GM12878 (cell line): ENCODE data around the gene USP16. TPM values are rescaled to one million over a fixed set of nuclear protein-coding genes. Genes with fewer than 3 reads are reported as not detected.

Source experiments
- ATAC-seq: fragments of 200-7000 bp; cut with Tn5 transposase; 3 replicates; pipeline ENCODE4 v1.9.1; 2020; ENCODE audit warnings: mild to moderate bottlenecking, moderate library complexity
- BruUV-seq: library from RNA; stranded (reverse); fragments of 400-500 nt; replicated peaks from 2 replicates; lab custom pipeline; 2021; lab: Mats Ljungman, UMichigan
- CTCF ChIA-PET: fragments of 300-600 bp; sonication (Branson Sonifier 250); formaldehyde crosslinking; extraction: SDS; loops from one replicate; lab custom pipeline; 2021; ENCODE audit warnings: inconsistent platforms; lab: Yijun Ruan, JAX
- POLR2A ChIA-PET: fragments of 350-600 bp; formaldehyde crosslinking; extraction: SDS; loops from one replicate; lab custom pipeline; 2021; ENCODE audit warnings: inconsistent platforms; lab: Charles Lee
- RAD21 ChIA-PET: fragments of 300-600 bp; sonication (Branson Sonifier 250); formaldehyde crosslinking; loops from one replicate; lab custom pipeline; 2023; ENCODE audit warnings: antibody characterized with exemption; ENCODE audit not compliant: unreplicated experiment; lab: Charles Lee
- SMC1A ChIA-PET: fragments of 300-600 bp; sonication (Branson Sonifier 250); formaldehyde crosslinking; loops from one replicate; lab custom pipeline; 2023; ENCODE audit not compliant: unreplicated experiment, uncharacterized antibody; lab: Charles Lee
- DNase-seq: peaks from one replicate; pipeline ENCODE4 v3.0.0-alpha.2; 2011; ENCODE audit warnings: low read depth, low spot score
- FAIRE-seq: peaks from 3 replicates; lab custom pipeline; 2011; peaks lifted over from hg19 to GRCh38; lab: Jason Lieb, UNC
- H2AFZ ChIP-seq: 2 replicates; pipeline ENCODE4 v1.6.0; 2011; ENCODE audit warnings: low read depth, low read length, control low read depth; ENCODE audit not compliant: control insufficient read depth
- H3K27ac ChIP-seq: 2 replicates; pipeline ENCODE4 v1.5.1; 2011; ENCODE audit warnings: control low read depth; ENCODE audit not compliant: control insufficient read depth, insufficient read depth
- H3K27me3 ChIP-seq, 2 experiments: replicated peaks in 1 of 2; 2 replicates each; pipeline versions ENCODE4 v1.6.0 to v1.6.1; 2011; ENCODE audit warnings: low read length in 1 of 2; ENCODE audit not compliant: control insufficient read depth in 2 of 2, insufficient read depth in 2 of 2
- H3K36me3 ChIP-seq, 2 experiments: 2 replicates each; pipeline ENCODE4 v1.5.1; 2011; ENCODE audit warnings: low read length in 1 of 2; ENCODE audit not compliant: control insufficient read depth in 2 of 2, insufficient read depth in 2 of 2
- H3K4me1 ChIP-seq: 2 replicates; pipeline ENCODE4 v1.6.1; 2011; ENCODE audit warnings: mild to moderate bottlenecking, low read length, moderate library complexity, mixed read lengths; ENCODE audit not compliant: control insufficient read depth, insufficient read depth
- H3K4me2 ChIP-seq: 2 replicates; pipeline ENCODE4 v1.6.0; 2011; ENCODE audit warnings: control low read depth; ENCODE audit not compliant: control insufficient read depth, insufficient read depth
- H3K4me3 ChIP-seq: fragments of 200-600 bp; sonication (generic); 2 replicates; pipeline ENCODE4 v1.5.1; 2016
- H3K79me2 ChIP-seq: 2 replicates; pipeline ENCODE4 v1.6.0; 2011; ENCODE audit warnings: low read length; ENCODE audit not compliant: control insufficient read depth, insufficient read depth
- H3K9ac ChIP-seq: 2 replicates; pipeline ENCODE4 v1.8.0; 2011; ENCODE audit warnings: low read length, control low read depth, mixed read lengths; ENCODE audit not compliant: control insufficient read depth, insufficient read depth
- H3K9me3 ChIP-seq: replicated peaks from 3 replicates; pipeline ENCODE4 v1.5.1; 2011; ENCODE audit warnings: mild to moderate bottlenecking, low read length; ENCODE audit not compliant: control insufficient read depth, insufficient read depth
- H4K20me1 ChIP-seq: 2 replicates; pipeline ENCODE4 v1.6.0; 2011; ENCODE audit not compliant: control insufficient read depth, insufficient read depth
- BACH1 ChIP-seq: fragments of 450-650 bp; IDR thresholded peaks from 2 replicates; pipeline ENCODE4 v1.6.1; 2017; ENCODE audit warnings: mild to moderate bottlenecking, borderline replicate concordance
- ESRRA ChIP-seq: IDR thresholded peaks from 2 replicates; pipeline ENCODE4 v1.6.1; 2012; ENCODE audit warnings: mild to moderate bottlenecking, low read length, improper control_type of control experiment
- FOXM1 ChIP-seq: IDR thresholded peaks from 2 replicates; pipeline ENCODE4 v1.6.1; 2012; ENCODE audit warnings: low read depth, mild to moderate bottlenecking, inconsistent platforms, low read length, moderate library complexity
- HSF1 ChIP-seq: fragments of 150-350 bp; IDR thresholded peaks from 2 replicates; pipeline ENCODE4 v1.6.1; 2014; ENCODE audit warnings: mild to moderate bottlenecking, low read depth, low read length
- LARP7 ChIP-seq: fragments of 450-650 bp; IDR thresholded peaks from 2 replicates; pipeline ENCODE4 v1.6.1; 2017; ENCODE audit warnings: mild to moderate bottlenecking
- RFX5 ChIP-seq: IDR thresholded peaks from 2 replicates; pipeline ENCODE4 v1.6.1; 2011; ENCODE audit warnings: low read depth, low read length, improper control_type of control experiment
- STAT3 ChIP-seq: IDR thresholded peaks from 2 replicates; pipeline ENCODE4 v1.6.1; 2011; ENCODE audit warnings: low read depth, low read length, improper control_type of control experiment
- WRNIP1 ChIP-seq: IDR thresholded peaks from 2 replicates; pipeline ENCODE4 v1.6.1; 2011; ENCODE audit warnings: low read depth, low read length, improper control_type of control experiment, borderline replicate concordance
- ZBTB11 ChIP-seq: fragments of 450-650 bp; formaldehyde crosslinking; IDR thresholded peaks from 2 replicates; pipeline ENCODE4 v1.5.0; 2022; ENCODE audit warnings: mild to moderate bottlenecking, missing genetic modification characterization
- ZNF24 ChIP-seq: fragments of 450-650 bp; IDR thresholded peaks from 2 replicates; pipeline ENCODE4 v1.6.1; 2017; ENCODE audit warnings: antibody characterized with exemption, mild to moderate bottlenecking
- WGBS: methylation state at CpG from one replicate; pipeline ENCODE4 v1.1.6; 2016; ENCODE audit warnings: low lambda C conversion rate; ENCODE audit not compliant: insufficient replicate concordance, insufficient coverage; ENCODE audit errors: missing lambda C conversion rate; 5-methylcytosine and 5-hydroxymethylcytosine counted together
- in situ Hi-C: fragments of 300-500 bp; cut with MboI; formaldehyde crosslinking; loops from 9 replicates; pipeline ENCODE4 v1.14.3; 2018; ENCODE audit warnings: mixed read lengths
- intact Hi-C: fragments of 100-400 bp; cut with micrococcal nuclease; formaldehyde crosslinking; loops from one replicate; pipeline ENCODE4 v1.14.2; 2022; ENCODE audit not compliant: unreplicated experiment
- polyA plus RNA-seq, 11 experiments: library from polyadenylated mRNA; depleted of rRNA in 4 of 11; unstranded in 6 of 11; stranded (reverse) in 5 of 11; fragments of >200 nt; fragmentation: Nextera tagmentation in 4 of 11; fragmentation: Illumina TruSeq in 1 of 11; extraction: Ambion mirVana in 4 of 11; extraction: Trizol in 1 of 11; gene quantifications; 1 replicate in 1 of 11; 2 replicates in 10 of 11; pipeline versions ENCODE4 v1.2.1 to v1.2.3, GENCODE V29; 2011 to 2016; ENCODE audit warnings: inconsistent platforms in 2 of 11, missing spikeins in 2 of 11, low read depth in 1 of 11
- total RNA-seq, 4 experiments: library from RNA; depleted of rRNA in 3 of 4; stranded (reverse); fragments of >200 nt in 3 of 4; fragmentation: Illumina TruSeq in 1 of 4; extraction: Trizol in 1 of 4; gene quantifications; 2 replicates each; pipeline versions ENCODE4 v1.2.1 to v1.2.3, GENCODE V29; 2013 to 2021
- TF ChIP-seq, protein P1 (sequence below): fragments of 450-650 bp; IDR thresholded peaks from 2 replicates; pipeline ENCODE4 v1.6.1; 2016; ENCODE audit warnings: mild to moderate bottlenecking
- TF ChIP-seq, protein P2 (sequence below): fragments of 450-650 bp; IDR thresholded peaks from 2 replicates; pipeline ENCODE4 v1.6.1; 2018; ENCODE audit warnings: mild to moderate bottlenecking, low read depth, moderate library complexity; ENCODE audit not compliant: partially characterized antibody

The USP16 gene
- total and polyA plus RNA-seq, 10 of the 15 experiments (the other 5 are each of a cell fraction or from before 2014, with no cell fraction given) = 29.5 to 68.7 (median 52.3) TPM

DNA sequence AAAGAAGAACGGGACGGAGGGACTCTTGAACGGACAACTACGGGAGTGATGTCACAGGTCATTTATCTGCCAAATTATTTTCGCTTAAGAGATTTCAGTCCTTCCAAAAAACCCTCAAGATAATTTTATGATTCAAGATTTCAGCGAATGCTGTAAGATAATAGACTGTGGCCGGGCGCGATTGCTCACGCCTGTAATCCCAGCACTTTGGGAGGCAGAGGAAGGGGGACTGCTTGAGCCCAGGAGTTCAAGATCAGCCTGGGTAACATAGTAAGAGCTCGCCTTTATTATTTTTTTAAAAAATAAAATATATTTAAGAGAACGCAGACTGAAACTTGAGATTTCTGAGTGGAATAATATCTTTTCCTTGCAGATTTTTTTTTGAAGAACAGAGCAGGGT, 5.9 kb upstream of the USP16 start:
- WGBS = under 1% methylated on average over 12 of the region's 12 CpGs
- Histone ChIP-seq H4K20me1 (no peaks in the 10 kb centered on the region), H3K27ac (peak overlapping the region; percentile 95), H3K9ac (peak overlapping the region; percentile 88), H3K4me3 (peak overlapping the region; percentile 97), H3K36me3 (no peaks in the 10 kb centered on the region), H3K27me3 (no peaks in the 10 kb centered on the region), H2AFZ (no peak overlapping the region), H3K79me2 (peaks cover 24% of the 10 kb centered on the region), H3K4me1 (peaks cover 9% of the 10 kb centered on the region; the same call in 1 of the 2 replicates), H3K9me3 (no peaks in the 10 kb centered on the region), H3K4me2 (peak overlapping the region; percentile 85)
- in situ Hi-C loops (no loop called here), intact Hi-C loops (no loop called here)
- CTCF ChIA-PET = interaction anchor here (1.1 to 2.1 kb wide), 5 partner anchors 8 to 358 kb away, joined by 3 to 7 read pairs (median 5); partner anchors contain the start of gene LTN1
- POLR2A ChIA-PET = interaction anchor here (0.7 to 3.5 kb wide), 15 partner anchors 10 to 358 kb away, joined by 3 to 41 read pairs (median 5); partner anchors contain the start of genes CCT8 and LTN1
- FAIRE-seq (peak; percentile 57), DNase-seq (no peak), ATAC-seq (peak; percentile 42)
- RAD21 ChIA-PET = interaction anchor here (1.1 to 3.5 kb wide), 10 partner anchors 9 to 213 kb away, joined by 3 to 24 read pairs (median 6); partner anchors contain the start of gene LTN1
- TF ChIP-seq ZBTB11 (CRISPR knock-in tag) (no peak), FOXM1 (no peak), BACH1 (no peak), ESRRA (no peak), WRNIP1 (no peak), LARP7 (no peak), HSF1 (no peak), STAT3 (no peak), ZNF24 (no peak), RFX5 (no peak)
- TF ChIP-seq, protein P1, sequence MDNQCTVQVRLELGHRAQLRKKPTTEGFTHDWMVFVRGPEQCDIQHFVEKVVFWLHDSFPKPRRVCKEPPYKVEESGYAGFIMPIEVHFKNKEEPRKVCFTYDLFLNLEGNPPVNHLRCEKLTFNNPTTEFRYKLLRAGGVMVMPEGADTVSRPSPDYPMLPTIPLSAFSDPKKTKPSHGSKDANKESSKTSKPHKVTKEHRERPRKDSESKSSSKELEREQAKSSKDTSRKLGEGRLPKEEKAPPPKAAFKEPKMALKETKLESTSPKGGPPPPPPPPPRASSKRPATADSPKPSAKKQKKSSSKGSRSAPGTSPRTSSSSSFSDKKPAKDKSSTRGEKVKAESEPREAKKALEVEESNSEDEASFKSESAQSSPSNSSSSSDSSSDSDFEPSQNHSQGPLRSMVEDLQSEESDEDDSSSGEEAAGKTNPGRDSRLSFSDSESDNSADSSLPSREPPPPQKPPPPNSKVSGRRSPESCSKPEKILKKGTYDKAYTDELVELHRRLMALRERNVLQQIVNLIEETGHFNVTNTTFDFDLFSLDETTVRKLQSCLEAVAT = no peak
- TF ChIP-seq, protein P2, sequence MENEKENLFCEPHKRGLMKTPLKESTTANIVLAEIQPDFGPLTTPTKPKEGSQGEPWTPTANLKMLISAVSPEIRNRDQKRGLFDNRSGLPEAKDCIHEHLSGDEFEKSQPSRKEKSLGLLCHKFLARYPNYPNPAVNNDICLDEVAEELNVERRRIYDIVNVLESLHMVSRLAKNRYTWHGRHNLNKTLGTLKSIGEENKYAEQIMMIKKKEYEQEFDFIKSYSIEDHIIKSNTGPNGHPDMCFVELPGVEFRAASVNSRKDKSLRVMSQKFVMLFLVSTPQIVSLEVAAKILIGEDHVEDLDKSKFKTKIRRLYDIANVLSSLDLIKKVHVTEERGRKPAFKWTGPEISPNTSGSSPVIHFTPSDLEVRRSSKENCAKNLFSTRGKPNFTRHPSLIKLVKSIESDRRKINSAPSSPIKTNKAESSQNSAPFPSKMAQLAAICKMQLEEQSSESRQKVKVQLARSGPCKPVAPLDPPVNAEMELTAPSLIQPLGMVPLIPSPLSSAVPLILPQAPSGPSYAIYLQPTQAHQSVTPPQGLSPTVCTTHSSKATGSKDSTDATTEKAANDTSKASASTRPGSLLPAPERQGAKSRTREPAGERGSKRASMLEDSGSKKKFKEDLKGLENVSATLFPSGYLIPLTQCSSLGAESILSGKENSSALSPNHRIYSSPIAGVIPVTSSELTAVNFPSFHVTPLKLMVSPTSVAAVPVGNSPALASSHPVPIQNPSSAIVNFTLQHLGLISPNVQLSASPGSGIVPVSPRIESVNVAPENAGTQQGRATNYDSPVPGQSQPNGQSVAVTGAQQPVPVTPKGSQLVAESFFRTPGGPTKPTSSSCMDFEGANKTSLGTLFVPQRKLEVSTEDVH = no peak
- SMC1A ChIA-PET = interaction anchor here (0.9 to 2.4 kb wide), 11 partner anchors 9 to 54 kb away, joined by 3 to 20 read pairs (median 4); partner anchors contain the start of gene CCT8
- TSS peak; percentile 83 for BruUV-seq
